GM12801 (cell line): ENCODE results near the gene CIRBP.

ENCODE experiments used
- TF ChIP-seq, protein P1 (sequence below): IDR thresholded peaks from one replicate; pipeline ENCODE4 v1.5.1; 2011; ENCODE audit warnings: control low read depth; ENCODE audit not compliant: insufficient read length; ENCODE audit errors: extremely low read depth

CIRBP gene

GRCh38 chr19:1237027-1237659, 32.0 kb upstream of the CIRBP start:
- TF ChIP-seq, protein P1, sequence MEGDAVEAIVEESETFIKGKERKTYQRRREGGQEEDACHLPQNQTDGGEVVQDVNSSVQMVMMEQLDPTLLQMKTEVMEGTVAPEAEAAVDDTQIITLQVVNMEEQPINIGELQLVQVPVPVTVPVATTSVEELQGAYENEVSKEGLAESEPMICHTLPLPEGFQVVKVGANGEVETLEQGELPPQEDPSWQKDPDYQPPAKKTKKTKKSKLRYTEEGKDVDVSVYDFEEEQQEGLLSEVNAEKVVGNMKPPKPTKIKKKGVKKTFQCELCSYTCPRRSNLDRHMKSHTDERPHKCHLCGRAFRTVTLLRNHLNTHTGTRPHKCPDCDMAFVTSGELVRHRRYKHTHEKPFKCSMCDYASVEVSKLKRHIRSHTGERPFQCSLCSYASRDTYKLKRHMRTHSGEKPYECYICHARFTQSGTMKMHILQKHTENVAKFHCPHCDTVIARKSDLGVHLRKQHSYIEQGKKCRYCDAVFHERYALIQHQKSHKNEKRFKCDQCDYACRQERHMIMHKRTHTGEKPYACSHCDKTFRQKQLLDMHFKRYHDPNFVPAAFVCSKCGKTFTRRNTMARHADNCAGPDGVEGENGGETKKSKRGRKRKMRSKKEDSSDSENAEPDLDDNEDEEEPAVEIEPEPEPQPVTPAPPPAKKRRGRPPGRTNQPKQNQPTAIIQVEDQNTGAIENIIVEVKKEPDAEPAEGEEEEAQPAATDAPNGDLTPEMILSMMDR = no peak

- TF ChIP-seq, protein P1 = no peak
Measured at GRCh38 chr19:1237754-1238368, 31.3 kb upstream of the CIRBP start, which contains the start of gene CBARP. Gene CBARP, minus strand, starts transcription at chr19:1238005. Its CDS starts 1,905 bp downstream, at chr19:1236100.

- TF ChIP-seq, protein P1 = no peak
Measured at GRCh38 chr19:1238369-1239303, 30.5 kb upstream of the CIRBP start.

DNA sequence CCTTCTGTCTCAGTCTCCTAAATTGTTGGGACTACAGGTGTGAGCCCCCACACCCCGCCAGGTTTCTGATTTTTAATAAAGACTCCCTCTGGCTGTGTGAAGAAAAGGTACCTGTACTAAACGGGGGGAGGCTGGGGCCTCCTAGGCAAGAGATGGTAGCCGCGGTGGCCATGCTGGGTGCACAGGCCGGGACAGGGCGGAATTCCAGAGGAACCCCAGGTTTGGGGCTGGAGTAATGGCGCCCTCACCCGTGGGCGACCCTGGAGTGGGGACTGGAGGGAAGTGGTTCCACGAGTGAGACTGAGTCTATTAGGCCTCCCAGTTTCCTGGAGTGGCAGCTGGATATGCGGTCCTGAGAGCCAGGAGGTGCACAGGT, 29.7 kb upstream of the CIRBP start:
- TF ChIP-seq, protein P1 = no peak

GRCh38 chr19:1239796-1240737, 29.1 kb upstream of the CIRBP start:
- TF ChIP-seq, protein P1 = no peak

DNA sequence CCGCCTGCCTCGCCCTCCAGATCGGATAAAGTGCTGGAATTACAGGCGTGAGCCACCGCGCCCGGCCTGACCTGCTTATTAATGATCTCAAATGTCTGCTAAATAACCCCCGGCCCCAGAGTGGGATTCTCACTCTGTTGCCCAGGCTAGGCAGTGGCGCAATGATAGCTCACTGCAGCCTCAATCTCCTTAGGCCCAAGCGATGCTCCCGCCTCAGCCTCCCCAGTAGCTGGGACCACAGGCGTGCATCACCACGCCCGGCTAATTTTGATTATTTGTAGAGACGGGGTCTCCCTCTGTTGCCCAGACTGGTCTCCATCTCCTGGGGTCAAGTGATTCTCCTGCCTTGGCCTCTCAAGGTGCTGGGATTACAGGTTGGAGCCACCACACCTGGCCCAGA, 28.2 kb upstream of the CIRBP start:
- TF ChIP-seq, protein P1 = no peak
